H1 (cell line): ENCODE measurements around the gene PRDM10. TPM values are rescaled to one million over a fixed set of nuclear protein-coding genes. Genes with fewer than 3 reads are reported as not detected.

Source experiments
- CTCF ChIA-PET: fragments of 300-600 bp; sonication (Branson Sonifier 250); formaldehyde crosslinking; loops from one replicate; lab custom pipeline; 2021; ENCODE audit not compliant: partially characterized antibody; lab: Charles Lee
- POLR2A ChIA-PET: fragments of 300-600 bp; sonication (Branson Sonifier 250); formaldehyde crosslinking; loops from one replicate; lab custom pipeline; 2021; ENCODE audit warnings: inconsistent platforms; ENCODE audit not compliant: partially characterized antibody; lab: Charles Lee
- DNase-seq, 2 experiments: peaks; one replicate each; pipeline versions ENCODE4 v3.0.0 to v3.0.0-alpha.2; 2010 to 2022; ENCODE audit warnings: low spot score in 2 of 2, low read depth in 1 of 2, mixed read lengths in 1 of 2
- FAIRE-seq: peaks from 2 replicates; lab custom pipeline; 2011; peaks lifted over from hg19 to GRCh38; lab: Jason Lieb, UNC
- H2AFZ ChIP-seq: 2 replicates; pipeline ENCODE4 v1.8.1; 2012; ENCODE audit warnings: low read length, inconsistent platforms
- H2AK5ac ChIP-seq: 2 replicates; pipeline ENCODE4 v1.6.1; 2013; ENCODE audit warnings: low read depth, low read length
- H2BK120ac ChIP-seq: replicated peaks from 2 replicates; pipeline ENCODE3; 2013; ENCODE audit warnings: low read depth, low read length, inconsistent platforms
- H2BK12ac ChIP-seq: 2 replicates; pipeline ENCODE4 v1.6.1; 2013; ENCODE audit warnings: low read depth, low read length
- H2BK15ac ChIP-seq: 2 replicates; pipeline ENCODE4 v1.6.1; 2013; ENCODE audit warnings: low read length
- H2BK20ac ChIP-seq: 2 replicates; pipeline ENCODE4 v1.6.1; 2013; ENCODE audit warnings: low read length
- H2BK5ac ChIP-seq: 2 replicates; pipeline ENCODE4 v1.6.1; 2013; ENCODE audit warnings: low read depth, low read length
- H3K14ac ChIP-seq: 2 replicates; pipeline ENCODE4 v1.6.1; 2013; ENCODE audit warnings: inconsistent platforms; ENCODE audit not compliant: insufficient read length
- H3K18ac ChIP-seq: 2 replicates; pipeline ENCODE4 v1.6.1; 2013; ENCODE audit warnings: low read length; ENCODE audit errors: extremely low read depth
- H3K23ac ChIP-seq: 2 replicates; pipeline ENCODE4 v1.6.1; 2013; ENCODE audit warnings: inconsistent platforms; ENCODE audit not compliant: insufficient read length
- H3K23me2 ChIP-seq: 2 replicates; pipeline ENCODE4 v1.6.1; 2013; ENCODE audit warnings: low read depth, low read length
- H3K27ac ChIP-seq: 2 replicates; pipeline ENCODE4 v1.6.1; 2011; ENCODE audit warnings: low read depth, low read length, inconsistent platforms
- H3K27me3 ChIP-seq, 4 experiments: replicated peaks in 1 of 4; 1 replicate in 1 of 4; 2 replicates in 3 of 4; pipeline versions ENCODE4 v1.6.1 to v1.8.1; 2011 to 2013; ENCODE audit warnings: low read length in 3 of 4, mild to moderate bottlenecking in 3 of 4, inconsistent platforms in 2 of 4, mixed read lengths in 2 of 4, moderate library complexity in 1 of 4; ENCODE audit not compliant: control insufficient read depth in 3 of 4, insufficient read depth in 3 of 4; ENCODE audit errors: extremely low read depth in 1 of 4
- H3K36me3 ChIP-seq, 4 experiments: 2 replicates each; pipeline versions ENCODE4 v1.6.1 to v1.8.1; 2011 to 2013; ENCODE audit warnings: mild to moderate bottlenecking in 4 of 4, low read length in 3 of 4, moderate library complexity in 2 of 4, control low read depth in 1 of 4, inconsistent platforms in 1 of 4; ENCODE audit not compliant: insufficient read depth in 4 of 4, control insufficient read depth in 2 of 4
- H3K4ac ChIP-seq: replicated peaks from 2 replicates; pipeline ENCODE3; 2013; ENCODE audit warnings: low read length, low read depth, mixed read lengths, inconsistent platforms; ENCODE audit not compliant: insufficient read length
- H3K4me1 ChIP-seq, 4 experiments: replicated peaks in 1 of 4; 1 replicate in 1 of 4; 2 replicates in 3 of 4; pipeline versions ENCODE4 v1.6.1 to v1.8.1; 2011 to 2013; ENCODE audit warnings: low read length in 3 of 4, inconsistent platforms in 2 of 4, mixed read lengths in 1 of 4; ENCODE audit not compliant: insufficient read depth in 4 of 4, control insufficient read depth in 3 of 4
- H3K4me2 ChIP-seq, 2 experiments: 2 replicates each; pipeline versions ENCODE4 v1.6.1 to v1.8.1; 2011 to 2013; ENCODE audit warnings: low read depth in 2 of 2, low read length in 2 of 2, control low read depth in 1 of 2, inconsistent platforms in 1 of 2, mild to moderate bottlenecking in 1 of 2; ENCODE audit not compliant: insufficient read depth in 1 of 2
- H3K4me3 ChIP-seq, 4 experiments: fragments of 200-600, 300-600 bp in 1 of 4; sonication (generic), shearing (Covaris generic), sonication (Bioruptor Twin) in 1 of 4; 2 replicates each; pipeline versions ENCODE4 v1.5.1 to v1.8.1; 2011 to 2016; ENCODE audit warnings: low read length in 4 of 4, low read depth in 3 of 4, control low read depth in 2 of 4, inconsistent platforms in 2 of 4, mild to moderate bottlenecking in 2 of 4, mixed read lengths in 1 of 4, moderate library complexity in 1 of 4; ENCODE audit not compliant: insufficient read depth in 2 of 4; ENCODE audit errors: extremely low read depth in 1 of 4
- H3K56ac ChIP-seq: replicated peaks from 2 replicates; pipeline ENCODE3; 2013; ENCODE audit warnings: low read depth, mild to moderate bottlenecking, mixed read lengths, low read length, inconsistent platforms; ENCODE audit not compliant: insufficient read length
- H3K79me1 ChIP-seq: 2 replicates; pipeline ENCODE4 v1.6.1; 2013; ENCODE audit warnings: low read depth, low read length, control low read depth
- H3K79me2 ChIP-seq, 2 experiments: 2 replicates each; pipeline versions ENCODE4 v1.6.1 to v1.8.1; 2012 to 2013; ENCODE audit warnings: low read length in 2 of 2, mild to moderate bottlenecking in 2 of 2, inconsistent platforms in 1 of 2; ENCODE audit not compliant: insufficient read depth in 2 of 2, control insufficient read depth in 1 of 2
- H3K9ac ChIP-seq, 4 experiments: replicated peaks in 1 of 4; 1 replicate in 1 of 4; 2 replicates in 3 of 4; pipeline versions ENCODE4 v1.6.1 to v1.8.1; 2011 to 2013; ENCODE audit warnings: low read depth in 3 of 4, low read length in 3 of 4, control low read depth in 2 of 4, mild to moderate bottlenecking in 2 of 4, moderate library complexity in 2 of 4, inconsistent platforms in 1 of 4; ENCODE audit errors: extremely low read depth in 1 of 4
- H3K9me3 ChIP-seq, 2 experiments: 2 replicates each; pipeline versions ENCODE4 v1.6.1 to v1.8.1; 2012 to 2013; ENCODE audit warnings: mild to moderate bottlenecking in 2 of 2, moderate library complexity in 2 of 2, control low read depth in 1 of 2, inconsistent platforms in 1 of 2, low read depth in 1 of 2, low read length in 1 of 2, mixed read lengths in 1 of 2; ENCODE audit not compliant: insufficient read depth in 2 of 2
- H4K20me1 ChIP-seq, 2 experiments: replicated peaks in 1 of 2; 2 replicates each; pipeline versions ENCODE3 to v1.8.1; 2011 to 2013; ENCODE audit warnings: inconsistent platforms in 2 of 2, low read length in 2 of 2, mild to moderate bottlenecking in 1 of 2; ENCODE audit not compliant: insufficient read depth in 2 of 2, control insufficient read depth in 1 of 2
- H4K5ac ChIP-seq: 2 replicates; pipeline ENCODE4 v1.6.1; 2013; ENCODE audit warnings: low read length, low read depth, mixed read lengths, inconsistent platforms; ENCODE audit not compliant: insufficient read length
- H4K8ac ChIP-seq: 2 replicates; pipeline ENCODE4 v1.8.0; 2013; ENCODE audit warnings: mild to moderate bottlenecking, moderate library complexity, low read length, inconsistent platforms; ENCODE audit not compliant: insufficient read depth; ENCODE audit errors: extremely low read depth
- H4K91ac ChIP-seq: replicated peaks from 2 replicates; pipeline ENCODE3; 2013; ENCODE audit warnings: low read length, mixed read lengths, inconsistent platforms; ENCODE audit not compliant: insufficient read length
- RAD21 ChIP-seq, 2 experiments: IDR thresholded peaks in 1 of 2; conservative IDR thresholded peaks in 1 of 2; 2 replicates each; pipeline ENCODE4 v1.6.1; 2011; ENCODE audit warnings: low read depth in 2 of 2, low read length in 2 of 2, improper control_type of control experiment in 1 of 2, inconsistent platforms in 1 of 2, mild to moderate bottlenecking in 1 of 2, moderate library complexity in 1 of 2
- WGBS, 2 experiments: shearing (Covaris generic) in 1 of 2; methylation state at CpG; one replicate each; pipeline versions ENCODE4 v1.1.6 to v1.1.7; 2013 to 2015; ENCODE audit warnings: low lambda C conversion rate in 2 of 2, mixed read lengths in 2 of 2, inconsistent platforms in 1 of 2, low coverage in 1 of 2, missing lambda C conversion rate in 1 of 2; ENCODE audit not compliant: insufficient replicate concordance in 2 of 2, insufficient coverage in 1 of 2, insufficient read length in 1 of 2; ENCODE audit errors: extremely low coverage in 1 of 2, missing lambda C conversion rate in 1 of 2; 5-methylcytosine and 5-hydroxymethylcytosine counted together
- polyA plus RNA-seq, 7 experiments: library from polyadenylated mRNA; depleted of rRNA in 3 of 7; stranded (reverse) in 5 of 7; unstranded in 2 of 7; fragments of >200 nt in 5 of 7; fragments of 200-250 nt in 2 of 7; gene quantifications; 1 replicate in 5 of 7; 2 replicates in 1 of 7; 4 replicates in 1 of 7; pipeline versions ENCODE4 v1.2.1 to v1.2.3, GENCODE V29; 2011 to 2013; ENCODE audit warnings: missing spikeins in 2 of 7, mixed read lengths in 2 of 7
- total RNA-seq: library from RNA; stranded (reverse); fragmentation: NEBNext Ultra II Directional; extraction: Animal tissue kit (Norgen Biotek cat#: 25700); gene quantifications from 2 replicates; pipeline ENCODE4 v1.2.1, GENCODE V29; 2021
- TF ChIP-seq, protein P1 (sequence below), 3 experiments: IDR thresholded peaks; 1 replicate in 2 of 3; 2 replicates in 1 of 3; pipeline versions ENCODE4 v1.5.1 to v1.6.1; 2011; ENCODE audit warnings: low read length in 3 of 3, mild to moderate bottlenecking in 3 of 3, inconsistent platforms in 2 of 3, low read depth in 1 of 3, moderate library complexity in 1 of 3; ENCODE audit not compliant: insufficient read depth in 1 of 3; ENCODE audit errors: control extremely low read depth in 1 of 3

Gene PRDM10
- total and polyA plus RNA-seq, 2 of the 8 experiments (the other 6 are each of a cell fraction or from before 2014, with no cell fraction given), result 15.5 to 19.2 TPM

DNA sequence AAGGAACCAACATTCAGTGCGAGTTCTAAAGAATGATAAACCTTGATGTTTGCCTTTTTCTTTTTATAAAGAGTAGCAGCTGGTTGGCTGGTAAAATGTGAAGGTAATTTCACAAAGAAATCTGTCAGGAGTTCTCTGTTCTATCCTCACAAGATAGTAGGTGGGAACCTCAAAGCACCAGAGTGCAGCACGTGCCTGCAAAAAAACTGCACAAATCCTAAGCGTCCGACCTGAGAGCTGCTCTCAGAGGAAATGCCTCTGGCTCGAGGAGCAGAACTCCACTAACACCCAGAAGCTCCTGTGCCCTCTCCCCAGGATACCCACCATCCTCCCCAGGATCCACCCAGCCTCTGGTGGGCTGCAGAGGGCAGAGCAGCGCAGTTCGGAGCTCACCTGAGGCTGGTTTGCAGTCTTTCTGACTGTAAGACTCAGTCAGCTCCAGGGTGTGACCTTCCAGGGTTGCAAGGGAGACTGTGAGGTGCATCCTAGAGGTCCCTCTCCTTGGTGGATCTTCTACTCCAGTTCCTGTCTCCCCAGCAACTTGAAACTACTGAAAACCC, 23.5 kb downstream of the PRDM10 start:
- no peak overlapping the region for H3K4ac ChIP-seq
- 90% methylated on average over 7 of the region's 7 CpGs; no CpG with 5 or more reads in 1 of the 2 experiments for WGBS, 2 experiments
- no peak for DNase-seq
- no peak overlapping the region for H2BK15ac ChIP-seq
- no peak overlapping the region for H2AK5ac ChIP-seq
- no peak overlapping the region for H3K23ac ChIP-seq
- H3K79me1 ChIP-seq, result peaks cover 9% of the 10 kb centered on the region; the same call in 1 of the 2 replicates
- H2BK12ac ChIP-seq, result no peak overlapping the region
- H3K4me3 ChIP-seq, result no peak overlapping the region
- H3K9me3 ChIP-seq, result no peaks in the 10 kb centered on the region
- no peak overlapping the region for H4K8ac ChIP-seq
- H2BK5ac ChIP-seq, result no peak overlapping the region; the same call in 1 of the 2 replicates
- no peak overlapping the region for H2BK120ac ChIP-seq
- no peak overlapping the region for H3K4me2 ChIP-seq
- FAIRE-seq, result no peak
- no peaks in the 10 kb centered on the region for H3K27me3 ChIP-seq
- H2BK20ac ChIP-seq, result no peak overlapping the region
- TF ChIP-seq, protein P1, sequence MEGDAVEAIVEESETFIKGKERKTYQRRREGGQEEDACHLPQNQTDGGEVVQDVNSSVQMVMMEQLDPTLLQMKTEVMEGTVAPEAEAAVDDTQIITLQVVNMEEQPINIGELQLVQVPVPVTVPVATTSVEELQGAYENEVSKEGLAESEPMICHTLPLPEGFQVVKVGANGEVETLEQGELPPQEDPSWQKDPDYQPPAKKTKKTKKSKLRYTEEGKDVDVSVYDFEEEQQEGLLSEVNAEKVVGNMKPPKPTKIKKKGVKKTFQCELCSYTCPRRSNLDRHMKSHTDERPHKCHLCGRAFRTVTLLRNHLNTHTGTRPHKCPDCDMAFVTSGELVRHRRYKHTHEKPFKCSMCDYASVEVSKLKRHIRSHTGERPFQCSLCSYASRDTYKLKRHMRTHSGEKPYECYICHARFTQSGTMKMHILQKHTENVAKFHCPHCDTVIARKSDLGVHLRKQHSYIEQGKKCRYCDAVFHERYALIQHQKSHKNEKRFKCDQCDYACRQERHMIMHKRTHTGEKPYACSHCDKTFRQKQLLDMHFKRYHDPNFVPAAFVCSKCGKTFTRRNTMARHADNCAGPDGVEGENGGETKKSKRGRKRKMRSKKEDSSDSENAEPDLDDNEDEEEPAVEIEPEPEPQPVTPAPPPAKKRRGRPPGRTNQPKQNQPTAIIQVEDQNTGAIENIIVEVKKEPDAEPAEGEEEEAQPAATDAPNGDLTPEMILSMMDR (IDR thresholded peaks at IDR 0.05; ENCODE audit: control extremely low read depth in 1 of 3, insufficient read depth in 1 of 3, low read depth in 1 of 3, low read length in 3 of 3), result no peak
- 0 out of 4 replicates have a peak, but pooled peaks of 1 of the 2 experiments have one; percentile 6 for TF ChIP-seq RAD21 (IDR thresholded peaks at IDR 0.05 in 1 of 2, conservative IDR thresholded peaks at IDR 0.05 in 1 of 2; ENCODE audit: low read depth in 2 of 2, low read length in 2 of 2)
- no peak overlapping the region for H2AFZ ChIP-seq
- H3K79me2 ChIP-seq, result peaks cover 0 to 13% of the 10 kb centered on the region in 2 experiments; a peak in 2 of 4 replicates
- ChIA-PET POLR2A (interaction anchor here (0.9 to 1.2 kb wide), 3 partner anchors 10 to 93 kb away, joined by 3 read pairs; no protein-coding TSS in a partner anchor), CTCF (interaction anchor here (0.8 to 1.8 kb wide), 5 partner anchors 9 to 157 kb away, joined by 3 to 7 read pairs (median 3); no protein-coding TSS in a partner anchor)
- H3K4me1 ChIP-seq, result no peaks in the 10 kb centered on the region
- H3K14ac ChIP-seq, result no peak overlapping the region
- H3K23me2 ChIP-seq, result no peaks in the 10 kb centered on the region
- H3K36me3 ChIP-seq, result no peaks in the 10 kb centered on the region
- H4K5ac ChIP-seq, result no peak overlapping the region
- no peak overlapping the region for H3K9ac ChIP-seq
- H3K18ac ChIP-seq, result no peak overlapping the region
- no peak overlapping the region for H3K56ac ChIP-seq
- no peak overlapping the region for H3K27ac ChIP-seq
- no peak overlapping the region for H4K91ac ChIP-seq
- peaks cover 0 to 7% of the 10 kb centered on the region in 2 experiments for H4K20me1 ChIP-seq
